ENCODE data around the gene LTB. TPM values are rescaled to one million over a fixed set of nuclear protein-coding genes. Genes with fewer than 3 reads are reported as not detected.
A peak's percentile ranks its signal among the peaks of the same experiment; 100 is the strongest.

LTB gene
- total RNA-seq, 1 experiment from 2014 or later, result not detected

DNA sequence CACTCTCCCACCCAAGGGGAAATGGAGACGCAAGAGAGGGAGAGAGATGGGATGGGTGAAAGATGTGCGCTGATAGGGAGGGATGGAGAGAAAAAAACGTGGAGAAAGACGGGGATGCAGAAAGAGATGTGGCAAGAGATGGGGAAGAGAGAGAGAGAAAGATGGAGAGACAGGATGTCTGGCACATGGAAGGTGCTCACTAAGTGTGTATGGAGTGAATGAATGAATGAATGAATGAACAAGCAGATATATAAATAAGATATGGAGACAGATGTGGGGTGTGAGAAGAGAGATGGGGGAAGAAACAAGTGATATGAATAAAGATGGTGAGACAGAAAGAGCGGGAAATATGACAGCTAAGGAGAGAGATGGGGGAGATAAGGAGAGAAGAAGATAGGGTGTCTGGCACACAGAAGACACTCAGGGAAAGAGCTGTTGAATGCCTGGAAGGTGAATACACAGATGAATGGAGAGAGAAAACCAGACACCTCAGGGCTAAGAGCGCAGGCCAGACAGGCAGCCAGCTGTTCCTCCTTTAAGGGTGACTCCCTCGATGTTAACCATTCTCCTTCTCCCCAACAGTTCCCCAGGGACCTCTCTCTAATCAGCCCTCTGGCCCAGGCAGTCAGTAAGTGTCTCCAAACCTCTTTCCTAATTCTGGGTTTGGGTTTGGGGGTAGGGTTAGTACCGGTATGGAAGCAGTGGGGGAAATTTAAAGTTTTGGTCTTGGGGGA, 6.1 kb downstream of the LTB start:
- Histone ChIP-seq H3K36me3 (ENCODE audit: control insufficient read depth, insufficient read depth, low read length) (no peaks in the 10 kb centered on the region), H3K9me3 (no peaks in the 10 kb centered on the region), H3K27me3 (replicated peaks; ENCODE audit: control insufficient read depth, insufficient read depth, low read length) (no peaks in the 10 kb centered on the region), H3K4me3 (ENCODE audit: low read depth, low read length) (no peak overlapping the region), H3K4me1 (peaks cover 14% of the 10 kb centered on the region)
- BruUV-seq (replicated peaks), result no TSS peak
- Mint-ChIP-seq H3K27ac (ENCODE audit: unreplicated experiment) (no peak overlapping the region), H3K4me1 (ENCODE audit: low read depth, unreplicated experiment) (peaks cover 22% of the 10 kb centered on the region), H3K27me3 (ENCODE audit: insufficient read depth, unreplicated experiment) (no peaks in the 10 kb centered on the region), H3K4me3 (ENCODE audit: unreplicated experiment) (no peak overlapping the region), H3K9me3 (ENCODE audit: unreplicated experiment) (no peaks in the 10 kb centered on the region), H3K36me3 (ENCODE audit: insufficient read depth, unreplicated experiment) (peaks cover 4% of the 10 kb centered on the region)
- DNase-seq, result no peak
- TF ChIP-seq, protein P1, sequence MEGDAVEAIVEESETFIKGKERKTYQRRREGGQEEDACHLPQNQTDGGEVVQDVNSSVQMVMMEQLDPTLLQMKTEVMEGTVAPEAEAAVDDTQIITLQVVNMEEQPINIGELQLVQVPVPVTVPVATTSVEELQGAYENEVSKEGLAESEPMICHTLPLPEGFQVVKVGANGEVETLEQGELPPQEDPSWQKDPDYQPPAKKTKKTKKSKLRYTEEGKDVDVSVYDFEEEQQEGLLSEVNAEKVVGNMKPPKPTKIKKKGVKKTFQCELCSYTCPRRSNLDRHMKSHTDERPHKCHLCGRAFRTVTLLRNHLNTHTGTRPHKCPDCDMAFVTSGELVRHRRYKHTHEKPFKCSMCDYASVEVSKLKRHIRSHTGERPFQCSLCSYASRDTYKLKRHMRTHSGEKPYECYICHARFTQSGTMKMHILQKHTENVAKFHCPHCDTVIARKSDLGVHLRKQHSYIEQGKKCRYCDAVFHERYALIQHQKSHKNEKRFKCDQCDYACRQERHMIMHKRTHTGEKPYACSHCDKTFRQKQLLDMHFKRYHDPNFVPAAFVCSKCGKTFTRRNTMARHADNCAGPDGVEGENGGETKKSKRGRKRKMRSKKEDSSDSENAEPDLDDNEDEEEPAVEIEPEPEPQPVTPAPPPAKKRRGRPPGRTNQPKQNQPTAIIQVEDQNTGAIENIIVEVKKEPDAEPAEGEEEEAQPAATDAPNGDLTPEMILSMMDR (IDR thresholded peaks at IDR 0.05; ENCODE audit: insufficient read depth in 1 of 2, low read depth in 1 of 2, low read length in 1 of 2, severe bottlenecking in 1 of 2, unreplicated experiment in 1 of 2), result no peak
- ChIA-PET CTCF (interaction anchor here (0.5 to 1.1 kb wide), 4 partner anchors 20 to 28 kb away, joined by 3 to 4 read pairs (median 3); partner anchors contain the start of gene NFKBIL1), POLR2A (no interaction called here)
- intact Hi-C loops (cut with micrococcal nuclease; ENCODE audit: unreplicated experiment), result no loop called here

DNA sequence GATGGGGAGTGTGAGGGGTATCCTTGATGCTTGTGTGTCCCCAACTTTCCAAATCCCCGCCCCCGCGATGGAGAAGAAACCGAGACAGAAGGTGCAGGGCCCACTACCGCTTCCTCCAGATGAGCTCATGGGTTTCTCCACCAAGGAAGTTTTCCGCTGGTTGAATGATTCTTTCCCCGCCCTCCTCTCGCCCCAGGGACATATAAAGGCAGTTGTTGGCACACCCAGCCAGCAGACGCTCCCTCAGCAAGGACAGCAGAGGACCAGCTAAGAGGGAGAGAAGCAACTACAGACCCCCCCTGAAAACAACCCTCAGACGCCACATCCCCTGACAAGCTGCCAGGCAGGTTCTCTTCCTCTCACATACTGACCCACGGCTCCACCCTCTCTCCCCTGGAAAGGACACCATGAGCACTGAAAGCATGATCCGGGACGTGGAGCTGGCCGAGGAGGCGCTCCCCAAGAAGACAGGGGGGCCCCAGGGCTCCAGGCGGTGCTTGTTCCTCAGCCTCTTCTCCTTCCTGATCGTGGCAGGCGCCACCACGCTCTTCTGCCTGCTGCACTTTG, 6.8 kb downstream of the LTB start, which contains the start of gene TNF:
Gene TNF, plus strand, starts transcription at position 231 of the 567 bp plus-strand sequence. Its CDS starts 177 bp downstream, at position 408.
- H3K36me3 Mint-ChIP-seq (ENCODE audit: insufficient read depth, unreplicated experiment), result no peaks in the 10 kb centered on the region
- Histone ChIP-seq H3K4me3 (ENCODE audit: low read depth, low read length) (no peak within 1 kb of the TSS), H3K9me3 (no peaks in the 10 kb centered on the region), H3K27me3 (replicated peaks; ENCODE audit: control insufficient read depth, insufficient read depth, low read length) (no peaks in the 10 kb centered on the region), H3K36me3 (ENCODE audit: control insufficient read depth, insufficient read depth, low read length) (no peaks in the 10 kb centered on the region), H3K4me1 (peaks cover 10% of the 10 kb centered on the region)
- H3K4me3 Mint-ChIP-seq (ENCODE audit: unreplicated experiment), result no peak within 1 kb of the TSS
- peaks cover 15% of the 10 kb centered on the region for H3K4me1 Mint-ChIP-seq (ENCODE audit: low read depth, unreplicated experiment)
- no TSS peak for BruUV-seq (replicated peaks)
- peak within 1 kb of the TSS; percentile 53 for H3K27ac Mint-ChIP-seq (ENCODE audit: unreplicated experiment)
- no peak for DNase-seq
- intact Hi-C loops (cut with micrococcal nuclease; ENCODE audit: unreplicated experiment), result no loop called here
- ChIA-PET CTCF (interaction anchor here (0.5 to 1.1 kb wide), 3 partner anchors 24 to 553 kb away, joined by 3 read pairs; partner anchors contain the start of gene NFKBIL1), POLR2A (no interaction called here)
- H3K27me3 Mint-ChIP-seq (ENCODE audit: insufficient read depth, unreplicated experiment), result no peaks in the 10 kb centered on the region
- H3K9me3 Mint-ChIP-seq (ENCODE audit: unreplicated experiment), result no peaks in the 10 kb centered on the region
- TF ChIP-seq, protein P1 (IDR thresholded peaks at IDR 0.05; ENCODE audit: insufficient read depth in 1 of 2, low read depth in 1 of 2, low read length in 1 of 2, severe bottlenecking in 1 of 2, unreplicated experiment in 1 of 2), result no peak

DNA sequence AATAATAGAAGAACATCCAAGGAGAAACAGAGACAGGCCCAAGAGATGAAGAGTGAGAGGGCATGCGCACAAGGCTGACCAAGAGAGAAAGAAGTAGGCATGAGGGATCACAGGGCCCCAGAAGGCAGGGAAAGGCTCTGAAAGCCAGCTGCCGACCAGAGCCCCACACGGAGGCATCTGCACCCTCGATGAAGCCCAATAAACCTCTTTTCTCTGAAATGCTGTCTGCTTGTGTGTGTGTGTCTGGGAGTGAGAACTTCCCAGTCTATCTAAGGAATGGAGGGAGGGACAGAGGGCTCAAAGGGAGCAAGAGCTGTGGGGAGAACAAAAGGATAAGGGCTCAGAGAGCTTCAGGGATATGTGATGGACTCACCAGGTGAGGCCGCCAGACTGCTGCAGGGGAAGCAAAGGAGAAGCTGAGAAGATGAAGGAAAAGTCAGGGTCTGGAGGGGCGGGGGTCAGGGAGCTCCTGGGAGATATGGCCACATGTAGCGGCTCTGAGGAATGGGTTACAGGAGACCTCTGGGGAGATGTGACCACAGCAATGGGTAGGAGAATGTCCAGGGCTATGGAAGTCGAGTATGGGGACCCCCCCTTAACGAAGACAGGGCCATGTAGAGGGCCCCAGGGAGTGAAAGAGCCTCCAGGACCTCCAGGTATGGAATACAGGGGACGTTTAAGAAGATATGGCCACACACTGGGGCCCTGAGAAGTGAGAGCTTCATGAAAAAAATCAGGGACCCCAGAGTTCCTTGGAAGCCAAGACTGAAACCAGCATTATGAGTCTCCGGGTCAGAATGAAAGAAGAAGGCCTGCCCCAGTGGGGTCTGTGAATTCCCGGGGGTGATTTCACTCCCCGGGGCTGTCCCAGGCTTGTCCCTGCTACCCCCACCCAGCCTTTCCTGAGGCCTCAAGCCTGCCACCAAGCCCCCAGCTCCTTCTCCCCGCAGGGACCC, 7.8 kb downstream of the LTB start:
- Histone ChIP-seq H3K27me3 (replicated peaks; ENCODE audit: control insufficient read depth, insufficient read depth, low read length) (no peaks in the 10 kb centered on the region), H3K4me3 (ENCODE audit: low read depth, low read length) (no peak overlapping the region), H3K4me1 (peaks cover 10% of the 10 kb centered on the region), H3K36me3 (ENCODE audit: control insufficient read depth, insufficient read depth, low read length) (no peaks in the 10 kb centered on the region), H3K9me3 (no peaks in the 10 kb centered on the region)
- Mint-ChIP-seq H3K27ac (ENCODE audit: unreplicated experiment) (peak overlapping the region; percentile 53), H3K36me3 (ENCODE audit: insufficient read depth, unreplicated experiment) (no peaks in the 10 kb centered on the region), H3K4me3 (ENCODE audit: unreplicated experiment) (no peak overlapping the region), H3K4me1 (ENCODE audit: low read depth, unreplicated experiment) (peaks cover 12% of the 10 kb centered on the region), H3K27me3 (ENCODE audit: insufficient read depth, unreplicated experiment) (no peaks in the 10 kb centered on the region), H3K9me3 (ENCODE audit: unreplicated experiment) (no peaks in the 10 kb centered on the region)
- CTCF ChIA-PET, result interaction anchor here (0.6 to 1.7 kb wide), 4 partner anchors 22 to 552 kb away, joined by 3 to 9 read pairs (median 4); partner anchors contain the start of gene NFKBIL1
- no peak for DNase-seq
- BruUV-seq (replicated peaks), result no TSS peak
- TF ChIP-seq, protein P1 (IDR thresholded peaks at IDR 0.05; ENCODE audit: insufficient read depth in 1 of 2, low read depth in 1 of 2, low read length in 1 of 2, severe bottlenecking in 1 of 2, unreplicated experiment in 1 of 2), result no peak
- intact Hi-C loops (cut with micrococcal nuclease; ENCODE audit: unreplicated experiment), result loop anchor here (1.0 kb wide), 1 partner anchor 27 kb away; the partner anchor contains the start of gene NFKBIL1
- POLR2A ChIA-PET, result interaction anchor here (1.6 kb wide), 1 partner anchor 33 kb away, joined by 5 read pairs; the partner anchor contains the start of gene DDX39B
